ENCODE data around the gene SCUBE3.
A peak's percentile ranks its signal among the peaks of the same experiment; 100 is the strongest.

SCUBE3 gene

DNA sequence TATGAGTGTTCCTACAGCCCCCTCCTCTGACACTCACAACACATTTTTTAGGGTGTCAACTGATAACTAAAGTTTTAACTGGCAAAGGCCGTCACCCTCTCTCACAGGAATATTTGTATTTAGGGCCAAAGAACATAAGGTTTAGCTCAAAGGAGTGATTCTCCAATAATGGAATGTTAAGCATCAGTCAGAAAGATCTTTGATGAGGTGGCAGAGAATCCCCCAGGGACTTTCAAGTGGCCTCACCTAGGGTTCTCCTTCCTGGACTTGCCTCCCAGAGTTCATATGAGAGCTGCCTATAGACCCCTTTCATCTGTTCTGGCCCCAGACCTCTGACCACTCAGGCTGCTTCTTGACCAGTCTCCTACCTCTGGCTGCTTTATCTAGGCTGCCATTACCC is 7.4 kb upstream of the SCUBE3 start:
- TF ChIP-seq, protein P1, sequence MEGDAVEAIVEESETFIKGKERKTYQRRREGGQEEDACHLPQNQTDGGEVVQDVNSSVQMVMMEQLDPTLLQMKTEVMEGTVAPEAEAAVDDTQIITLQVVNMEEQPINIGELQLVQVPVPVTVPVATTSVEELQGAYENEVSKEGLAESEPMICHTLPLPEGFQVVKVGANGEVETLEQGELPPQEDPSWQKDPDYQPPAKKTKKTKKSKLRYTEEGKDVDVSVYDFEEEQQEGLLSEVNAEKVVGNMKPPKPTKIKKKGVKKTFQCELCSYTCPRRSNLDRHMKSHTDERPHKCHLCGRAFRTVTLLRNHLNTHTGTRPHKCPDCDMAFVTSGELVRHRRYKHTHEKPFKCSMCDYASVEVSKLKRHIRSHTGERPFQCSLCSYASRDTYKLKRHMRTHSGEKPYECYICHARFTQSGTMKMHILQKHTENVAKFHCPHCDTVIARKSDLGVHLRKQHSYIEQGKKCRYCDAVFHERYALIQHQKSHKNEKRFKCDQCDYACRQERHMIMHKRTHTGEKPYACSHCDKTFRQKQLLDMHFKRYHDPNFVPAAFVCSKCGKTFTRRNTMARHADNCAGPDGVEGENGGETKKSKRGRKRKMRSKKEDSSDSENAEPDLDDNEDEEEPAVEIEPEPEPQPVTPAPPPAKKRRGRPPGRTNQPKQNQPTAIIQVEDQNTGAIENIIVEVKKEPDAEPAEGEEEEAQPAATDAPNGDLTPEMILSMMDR (IDR thresholded peaks at IDR 0.05; ENCODE audit: control insufficient read depth, extremely low read depth, insufficient read depth): no peak
- no peak for DNase-seq (ENCODE audit: low read depth)
- no peak overlapping the region for H3K4me3 ChIP-seq (ENCODE audit: low read depth, low read length)

DNA sequence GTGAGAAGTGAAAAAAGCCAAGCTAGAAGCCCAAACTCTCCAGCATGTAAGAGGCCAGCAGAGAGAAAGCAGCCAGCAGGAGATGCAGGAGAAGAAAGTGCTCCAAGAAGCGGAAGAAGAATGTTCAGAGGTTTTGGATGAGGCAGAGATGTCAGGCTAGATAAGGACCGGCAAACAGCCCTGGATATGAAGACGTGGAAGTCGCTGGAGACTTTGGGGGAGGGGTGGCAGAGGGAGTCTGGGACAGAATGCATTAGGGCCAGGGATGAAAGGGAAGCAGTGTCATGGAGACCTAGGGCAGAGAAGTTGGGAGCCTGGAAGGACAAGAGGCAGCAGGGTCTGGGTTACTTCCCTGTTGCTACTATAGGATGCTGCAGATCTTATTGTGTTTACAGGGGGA is 5.3 kb upstream of the SCUBE3 start:
- TF ChIP-seq, protein P1 (IDR thresholded peaks at IDR 0.05; ENCODE audit: control insufficient read depth, extremely low read depth, insufficient read depth): no peak
- no peak for DNase-seq (ENCODE audit: low read depth)
- no peak overlapping the region for H3K4me3 ChIP-seq (ENCODE audit: low read depth, low read length)

DNA sequence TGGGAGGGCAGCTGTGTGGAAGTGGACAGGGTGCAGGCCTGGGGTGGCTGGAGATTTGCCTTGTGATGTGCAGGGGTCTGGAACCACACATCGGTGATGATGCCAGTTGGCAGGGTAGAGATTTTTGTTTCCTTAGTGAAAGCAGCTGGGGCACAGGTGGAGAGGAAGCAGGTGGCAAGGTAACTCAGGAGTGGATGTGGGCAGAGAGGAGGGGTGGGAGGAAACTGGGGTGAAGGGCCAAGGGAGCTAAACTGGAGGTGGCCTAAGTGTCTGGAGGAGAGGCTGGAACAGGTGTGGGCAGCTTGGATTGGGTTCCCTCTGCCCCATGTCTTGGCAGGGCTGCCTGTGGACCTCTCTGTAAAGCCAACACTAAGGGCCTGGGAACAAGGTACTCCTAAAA is 4.7 kb upstream of the SCUBE3 start:
- no peak for DNase-seq (ENCODE audit: low read depth)

DNA sequence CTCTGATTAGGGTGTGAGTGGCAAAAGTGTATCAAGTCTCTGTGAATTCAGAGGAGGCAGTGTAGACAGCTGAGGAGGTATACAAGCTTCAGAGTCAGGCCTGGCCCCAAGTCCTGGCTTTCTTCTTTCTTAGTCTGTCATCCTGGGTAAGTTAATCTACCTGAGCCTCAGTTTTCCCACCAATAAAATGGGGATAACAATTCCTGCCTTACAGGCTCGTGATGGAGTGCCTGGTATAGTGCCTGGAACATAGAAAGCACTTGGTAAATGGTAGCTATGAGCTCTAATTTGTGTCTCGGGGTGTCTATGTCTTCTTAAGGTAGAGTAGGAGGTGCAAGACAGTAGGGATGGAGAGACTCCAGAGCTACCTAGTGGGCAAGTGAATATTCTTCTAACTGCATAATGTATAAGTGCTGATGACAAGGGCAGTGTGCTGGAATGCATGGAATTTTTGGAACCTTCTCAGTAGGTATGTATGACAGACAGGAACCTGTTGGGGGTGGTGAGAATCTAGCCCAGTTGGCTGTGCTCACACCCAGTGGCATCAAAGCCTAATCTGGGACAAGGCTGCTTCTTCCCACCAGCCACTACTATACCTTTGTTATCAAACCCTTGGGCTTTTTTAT is 4.0 kb upstream of the SCUBE3 start:
- DNase-seq (ENCODE audit: low read depth): no peak
- TF ChIP-seq, protein P1 (IDR thresholded peaks at IDR 0.05; ENCODE audit: control insufficient read depth, extremely low read depth, insufficient read depth): no peak

More for the DNA sequence above, 4.7 kb upstream of the SCUBE3 start:
- TF ChIP-seq, protein P1 (IDR thresholded peaks at IDR 0.05; ENCODE audit: control insufficient read depth, extremely low read depth, insufficient read depth): no peak
- no peak overlapping the region for H3K4me3 ChIP-seq (ENCODE audit: low read depth, low read length)

DNA sequence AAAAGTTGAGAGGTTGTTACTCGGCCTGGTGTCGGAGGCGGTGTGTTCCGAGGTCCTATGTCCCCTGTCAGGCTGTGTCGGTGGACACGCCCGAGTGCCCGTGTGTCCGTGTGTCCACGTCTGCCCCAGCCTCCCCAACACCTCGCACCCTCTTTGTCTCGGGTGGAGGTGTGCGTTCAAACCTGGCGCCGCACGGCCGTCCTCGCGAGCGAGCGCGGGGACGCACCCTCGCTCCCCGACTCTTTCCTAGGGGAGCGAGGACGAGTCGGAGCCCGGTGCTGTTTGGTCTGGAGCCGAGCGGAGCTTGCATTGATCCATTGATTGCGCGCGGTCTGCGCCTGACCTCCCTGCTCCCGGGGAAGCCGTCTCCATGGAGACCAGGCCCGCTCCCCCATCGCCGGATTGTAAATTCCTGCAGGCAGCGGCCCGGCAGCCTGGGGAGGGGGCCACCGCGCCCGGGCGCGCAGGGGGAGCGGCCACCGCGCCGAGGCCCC is 411 bp upstream of the SCUBE3 start:
- no peak for DNase-seq (ENCODE audit: low read depth)
- H3K4me3 ChIP-seq (ENCODE audit: low read depth, low read length): peak overlapping the region; percentile 47
- TF ChIP-seq, protein P1 (IDR thresholded peaks at IDR 0.05; ENCODE audit: control insufficient read depth, extremely low read depth, insufficient read depth): no peak

More for the DNA sequence above, 4.0 kb upstream of the SCUBE3 start:
- no peak overlapping the region for H3K4me3 ChIP-seq (ENCODE audit: low read depth, low read length)

DNA sequence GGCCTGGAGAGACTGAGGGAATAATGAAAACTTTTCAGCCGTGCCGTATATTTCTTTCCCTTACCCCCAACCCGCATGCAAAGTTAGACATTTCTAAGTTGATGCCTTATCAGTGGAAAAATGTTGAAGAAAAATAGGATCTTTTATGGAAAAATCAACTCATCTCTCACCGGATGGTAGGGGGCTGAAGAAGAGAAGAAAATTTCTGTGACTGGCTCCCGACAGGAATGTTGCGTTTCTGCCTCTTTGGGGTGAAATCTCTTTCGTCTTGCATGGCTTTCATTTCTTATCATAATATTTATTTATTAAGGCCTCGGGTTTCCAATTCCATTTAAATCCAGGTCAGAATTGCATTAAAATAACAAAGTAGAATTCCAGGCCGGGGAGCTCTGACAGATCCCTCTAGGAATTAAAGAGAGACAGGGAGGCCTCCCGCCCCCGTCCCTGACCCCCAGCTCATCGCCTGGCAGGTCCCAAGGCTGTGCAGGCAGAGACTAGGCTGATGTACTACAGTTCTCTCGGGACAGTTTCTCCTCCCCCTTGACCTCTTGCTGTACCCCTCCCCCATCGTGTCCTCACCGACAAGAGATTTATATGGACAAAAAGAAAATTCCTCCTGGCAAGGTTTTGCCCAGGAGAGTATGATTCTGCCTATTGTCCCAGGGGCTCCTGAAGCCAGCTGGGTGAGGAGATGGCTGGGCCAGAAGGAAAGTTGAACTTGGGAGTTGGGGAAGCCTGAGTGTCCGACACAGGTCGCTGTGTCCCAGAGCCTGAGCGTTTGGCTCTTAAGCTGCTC is 1.3 kb downstream of the SCUBE3 start:
- DNase-seq (ENCODE audit: low read depth): no peak
- H3K4me3 ChIP-seq (ENCODE audit: low read depth, low read length): no peak overlapping the region
- TF ChIP-seq, protein P1 (IDR thresholded peaks at IDR 0.05; ENCODE audit: control insufficient read depth, extremely low read depth, insufficient read depth): no peak

Measured in LNCaP clone FGC (cell line).